NT2/D1 (cell line): Measurements from ENCODE around the gene BORCS6.
A peak's percentile ranks its signal among the peaks of the same experiment; 100 is the strongest.

Experiments used
- DNase-seq: peaks from one replicate; pipeline ENCODE4 v3.0.0-alpha.2; 2011; ENCODE audit warnings: low read depth, low spot score
- H3K27me3 ChIP-seq: 2 replicates; pipeline ENCODE4 v1.6.0; 2011; ENCODE audit warnings: mild to moderate bottlenecking; ENCODE audit not compliant: insufficient read length, insufficient read depth
- H3K36me3 ChIP-seq: 2 replicates; pipeline ENCODE4 v1.6.1; 2011; ENCODE audit warnings: mild to moderate bottlenecking, low read length, mixed read lengths; ENCODE audit not compliant: insufficient read depth, insufficient read length
- H3K4me1 ChIP-seq: 2 replicates; pipeline ENCODE4 v1.5.1; 2011; ENCODE audit not compliant: insufficient read depth, insufficient read length
- H3K4me3 ChIP-seq: 2 replicates; pipeline ENCODE4 v1.5.1; 2011; ENCODE audit warnings: low read depth; ENCODE audit not compliant: insufficient read length
- H3K9ac ChIP-seq: 2 replicates; pipeline ENCODE4 v1.6.0; 2011; ENCODE audit warnings: low read depth; ENCODE audit not compliant: insufficient read length
- H3K9me3 ChIP-seq: 2 replicates; pipeline ENCODE4 v1.5.1; 2011; ENCODE audit warnings: mild to moderate bottlenecking, low read length; ENCODE audit not compliant: insufficient read depth
- SUZ12 ChIP-seq: IDR thresholded peaks from 2 replicates; pipeline ENCODE4 v1.6.1; 2011; ENCODE audit not compliant: insufficient read length, insufficient read depth; ENCODE audit errors: extremely low read depth
- YY1 ChIP-seq: IDR thresholded peaks from 2 replicates; pipeline ENCODE4 v1.6.1; 2011; ENCODE audit not compliant: insufficient read length, insufficient read depth
- ZNF274 ChIP-seq: IDR thresholded peaks from 2 replicates; pipeline ENCODE4 v1.6.1; 2011; ENCODE audit warnings: mild to moderate bottlenecking, low read depth, low read length

BORCS6 gene

GRCh38 chr17:8187517-8188262 lies 2.3 kb downstream of the BORCS6 start:
- H3K36me3 ChIP-seq = peaks cover 11% of the 10 kb centered on the region
- TF ChIP-seq SUZ12 = no peak
- TF ChIP-seq YY1 = no peak
- no peak for TF ChIP-seq ZNF274
- peaks cover 10% of the 10 kb centered on the region for H3K4me1 ChIP-seq
- peak; percentile 89 for DNase-seq
- H3K27me3 ChIP-seq = peaks cover 9% of the 10 kb centered on the region
- H3K4me3 ChIP-seq = peak overlapping the region; percentile 69
- H3K9ac ChIP-seq = peak overlapping the region; percentile 82
- no peaks in the 10 kb centered on the region for H3K9me3 ChIP-seq

- Histone ChIP-seq H3K9ac (peak overlapping the region; percentile 90), H3K27me3 (peaks cover 9% of the 10 kb centered on the region), H3K4me3 (peak overlapping the region; percentile 93), H3K4me1 (peaks cover 10% of the 10 kb centered on the region), H3K9me3 (no peaks in the 10 kb centered on the region), H3K36me3 (peaks cover 4% of the 10 kb centered on the region)
- TF ChIP-seq YY1 (no peak), ZNF274 (no peak), SUZ12 (no peak)
- peak; percentile 85 for DNase-seq
Observed at GRCh38 chr17:8186787-8187516, 3.0 kb downstream of the BORCS6 start.

GRCh38 chr17:8186446-8186786 lies 3.6 kb downstream of the BORCS6 start:
- no peak for TF ChIP-seq SUZ12
- TF ChIP-seq YY1 = no peak
- no peak for TF ChIP-seq ZNF274
- Histone ChIP-seq H3K9ac (peak overlapping the region; percentile 90), H3K4me3 (peak overlapping the region; percentile 93)

GRCh38 chr17:8185582-8186445 lies 4.2 kb downstream of the BORCS6 start:
- Histone ChIP-seq H3K4me3 (peak overlapping the region; percentile 93), H3K4me1 (peaks cover 10% of the 10 kb centered on the region), H3K9me3 (no peaks in the 10 kb centered on the region), H3K27me3 (peaks cover 9% of the 10 kb centered on the region), H3K36me3 (no peaks in the 10 kb centered on the region), H3K9ac (peak overlapping the region; percentile 90)
- no peak for TF ChIP-seq ZNF274
- no peak for TF ChIP-seq SUZ12
- no peak for TF ChIP-seq YY1
- no peak for DNase-seq

More at GRCh38 chr17:8186446-8186786, 3.6 kb downstream of the BORCS6 start:
- DNase-seq = no peak
- Histone ChIP-seq H3K9me3 (no peaks in the 10 kb centered on the region), H3K36me3 (no peaks in the 10 kb centered on the region), H3K4me1 (peaks cover 10% of the 10 kb centered on the region), H3K27me3 (peaks cover 9% of the 10 kb centered on the region)

- Histone ChIP-seq H3K36me3 (no peaks in the 10 kb centered on the region), H3K27me3 (no peaks in the 10 kb centered on the region), H3K4me1 (peaks cover 5% of the 10 kb centered on the region), H3K9ac (peak overlapping the region; percentile 92), H3K9me3 (no peaks in the 10 kb centered on the region), H3K4me3 (peak overlapping the region; percentile 78)
- no peak for DNase-seq
- no peak for TF ChIP-seq ZNF274
Observed at GRCh38 chr17:8176998-8177731, 12.8 kb downstream of the BORCS6 start.

- Histone ChIP-seq H3K9me3 (no peaks in the 10 kb centered on the region), H3K4me3 (peak within 1 kb of the TSS; percentile 78), H3K36me3 (no peaks in the 10 kb centered on the region), H3K4me1 (peaks cover 5% of the 10 kb centered on the region), H3K27me3 (no peaks in the 10 kb centered on the region), H3K9ac (peak within 1 kb of the TSS; percentile 92)
- DNase-seq = no peak
- TF ChIP-seq YY1 (no peak), ZNF274 (no peak), SUZ12 (no peak)
Observed at GRCh38 chr17:8176197-8176940, 13.6 kb downstream of the BORCS6 start, which contains the start of gene TMEM107. Gene TMEM107 (minus strand): TSS chr17:8176380. CDS start chr17:8176286, 94 bp downstream.
